SK-N-SH treated with all-trans-retinoic acid at 6 μM for 48 hours (cell line): ENCODE data around the gene DDX31.

Experiments used
- ATAC-seq: fragments of 200-7000 bp; cut with Tn5 transposase; 3 replicates; pipeline ENCODE4 v1.9.1; 2020; ENCODE audit warnings: mild to moderate bottlenecking, moderate library complexity
- ARNTL ChIP-seq: fragments of 450-650 bp; formaldehyde crosslinking; IDR thresholded peaks from 2 replicates; pipeline ENCODE4 v1.5.0; 2020; ENCODE audit warnings: low read depth, mild to moderate bottlenecking, moderate library complexity, borderline replicate concordance
- BACH2 ChIP-seq: fragments of 250-450 bp; sonication (Bioruptor Pico); IDR thresholded peaks from 2 replicates; pipeline ENCODE4 v1.9.0; 2021; ENCODE audit warnings: mild to moderate bottlenecking, borderline replicate concordance
- CREB5 ChIP-seq: fragments of 250-450 bp; sonication (Bioruptor Pico); IDR thresholded peaks from 2 replicates; pipeline ENCODE4 v1.5.1; 2020; ENCODE audit warnings: low read depth, mild to moderate bottlenecking, moderate library complexity
- CSDC2 ChIP-seq: fragments of 250-450 bp; sonication (Bioruptor Pico); IDR thresholded peaks from 2 replicates; pipeline ENCODE4 v1.5.0; 2020; ENCODE audit warnings: mild to moderate bottlenecking, moderate library complexity
- CSRNP3 ChIP-seq: fragments of 250-450 bp; sonication (Bioruptor Pico); IDR thresholded peaks from 2 replicates; pipeline ENCODE4 v1.5.1; 2021; ENCODE audit warnings: mild to moderate bottlenecking, moderate library complexity
- ESRRG ChIP-seq: fragments of 250-450 bp; sonication (Bioruptor Pico); IDR thresholded peaks from 2 replicates; pipeline ENCODE4 v1.6.1; 2021; ENCODE audit warnings: mild to moderate bottlenecking
- GLIS3 ChIP-seq: fragments of 250-450 bp; sonication (Bioruptor Pico); IDR thresholded peaks from 2 replicates; pipeline ENCODE4 v1.5.0; 2020; ENCODE audit warnings: mild to moderate bottlenecking, moderate library complexity
- OSR1 ChIP-seq: fragments of 250-450 bp; sonication (Bioruptor Pico); IDR thresholded peaks from 2 replicates; pipeline ENCODE4 v1.8.0; 2022; ENCODE audit warnings: moderate library complexity, mild to moderate bottlenecking, inconsistent platforms
- PATZ1 ChIP-seq: fragments of 250-450 bp; sonication (Bioruptor Pico); IDR thresholded peaks from 2 replicates; pipeline ENCODE4 v1.8.0; 2020; ENCODE audit warnings: mild to moderate bottlenecking, moderate library complexity, borderline replicate concordance
- RARB ChIP-seq: fragments of 250-450 bp; sonication (Bioruptor Pico); IDR thresholded peaks from 2 replicates; pipeline ENCODE4 v1.8.0; 2021; ENCODE audit warnings: mild to moderate bottlenecking, moderate library complexity
- SNAI2 ChIP-seq: fragments of 250-450 bp; sonication (Bioruptor Pico); IDR thresholded peaks from 2 replicates; pipeline ENCODE4 v1.5.0; 2020; ENCODE audit warnings: mild to moderate bottlenecking, moderate library complexity
- TCF4 ChIP-seq: fragments of 250-450 bp; sonication (Bioruptor Pico); IDR thresholded peaks from 2 replicates; pipeline ENCODE4 v1.8.0; 2021; ENCODE audit warnings: mild to moderate bottlenecking, moderate library complexity, borderline replicate concordance
- TOX ChIP-seq: fragments of 250-450 bp; sonication (Bioruptor Pico); IDR thresholded peaks from 2 replicates; pipeline ENCODE4 v1.8.0; 2021; ENCODE audit warnings: mild to moderate bottlenecking, moderate library complexity, borderline replicate concordance
- ZC3H10 ChIP-seq: fragments of 250-450 bp; sonication (Bioruptor Pico); IDR thresholded peaks from 2 replicates; pipeline ENCODE4 v1.5.1; 2021; ENCODE audit warnings: mild to moderate bottlenecking, moderate library complexity
- ZFP3 ChIP-seq: fragments of 250-450 bp; sonication (Bioruptor Pico); IDR thresholded peaks from 2 replicates; pipeline ENCODE4 v1.5.0; 2020; ENCODE audit warnings: mild to moderate bottlenecking, moderate library complexity
- ZFP30 ChIP-seq: fragments of 450-650 bp; formaldehyde crosslinking; IDR thresholded peaks from 2 replicates; pipeline ENCODE4 v1.5.0; 2022; ENCODE audit warnings: mild to moderate bottlenecking, moderate library complexity
- ZNF565 ChIP-seq: fragments of 450-650 bp; formaldehyde crosslinking; conservative IDR thresholded peaks from 2 replicates; pipeline ENCODE4 v1.5.0; 2020; ENCODE audit warnings: low read depth, mild to moderate bottlenecking, moderate library complexity
- ZNF70 ChIP-seq: fragments of 450-650 bp; formaldehyde crosslinking; IDR thresholded peaks from 2 replicates; pipeline ENCODE4 v1.5.0; 2020; ENCODE audit warnings: mild to moderate bottlenecking, moderate library complexity
- ZNF8 ChIP-seq: fragments of 450-650 bp; formaldehyde crosslinking; IDR thresholded peaks from 2 replicates; pipeline ENCODE4 v1.5.0; 2020; ENCODE audit warnings: mild to moderate bottlenecking, moderate library complexity
- TF ChIP-seq, protein P1 (sequence below): fragments of 250-450 bp; sonication (Bioruptor Pico); IDR thresholded peaks from 2 replicates; pipeline ENCODE4 v1.5.0; 2020; ENCODE audit warnings: mild to moderate bottlenecking, moderate library complexity

Gene DDX31

GRCh38 chr9:132670457-132671391 is 941 bp upstream of the DDX31 start, which contains the start of gene GTF3C4:
TSS of gene GTF3C4 (plus strand) at chr9:132670464. CDS start at chr9:132670599, 135 bp downstream.
- peak; percentile 64 for ATAC-seq
- TF ChIP-seq CSDC2 (CRISPR knock-in tag), result no peak

DNA sequence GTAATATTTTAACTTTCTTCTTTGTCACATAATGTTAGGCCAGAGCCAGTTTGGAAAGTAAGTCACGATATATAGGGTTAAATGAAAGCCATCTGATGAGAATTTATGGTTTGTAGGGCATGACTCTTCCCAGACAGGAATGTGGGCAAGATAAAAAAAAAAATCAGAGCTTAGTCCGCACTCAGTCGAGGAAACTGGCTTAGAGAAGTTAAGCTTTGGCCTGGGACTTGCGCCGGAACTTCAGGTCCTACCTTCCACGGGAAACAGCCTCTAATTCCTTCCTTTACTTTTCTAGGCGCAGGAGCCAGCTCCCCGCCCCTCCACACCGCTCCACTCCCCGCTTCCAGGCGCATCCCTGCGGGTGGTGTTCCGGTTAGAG is 475 bp downstream of the DDX31 start:
- ATAC-seq, result peak; percentile 68
- no peak for TF ChIP-seq ESRRG
- no peak for TF ChIP-seq CSDC2 (CRISPR knock-in tag)
- TF ChIP-seq PATZ1 (CRISPR knock-in tag), result no peak
- TF ChIP-seq ZFP3 (CRISPR knock-in tag), result no peak
- TF ChIP-seq ARNTL (CRISPR knock-in tag), result no peak
- TF ChIP-seq OSR1, result no peak
- TF ChIP-seq GLIS3 (CRISPR knock-in tag), result no peak
- TF ChIP-seq ZFP30 (CRISPR knock-in tag), result no peak
- TF ChIP-seq TOX (CRISPR knock-in tag), result no peak
- TF ChIP-seq SNAI2 (CRISPR knock-in tag), result no peak
- TF ChIP-seq ZC3H10, result no peak
- TF ChIP-seq TCF4 (CRISPR knock-in tag), result no peak
- TF ChIP-seq CSRNP3 (CRISPR knock-in tag), result no peak
- TF ChIP-seq RARB, result no peak
- no peak for TF ChIP-seq BACH2 (CRISPR knock-in tag)
- no peak for TF ChIP-seq CREB5
- no peak for TF ChIP-seq ZNF8 (CRISPR knock-in tag)
- no peak for TF ChIP-seq ZNF70 (CRISPR knock-in tag)

DNA sequence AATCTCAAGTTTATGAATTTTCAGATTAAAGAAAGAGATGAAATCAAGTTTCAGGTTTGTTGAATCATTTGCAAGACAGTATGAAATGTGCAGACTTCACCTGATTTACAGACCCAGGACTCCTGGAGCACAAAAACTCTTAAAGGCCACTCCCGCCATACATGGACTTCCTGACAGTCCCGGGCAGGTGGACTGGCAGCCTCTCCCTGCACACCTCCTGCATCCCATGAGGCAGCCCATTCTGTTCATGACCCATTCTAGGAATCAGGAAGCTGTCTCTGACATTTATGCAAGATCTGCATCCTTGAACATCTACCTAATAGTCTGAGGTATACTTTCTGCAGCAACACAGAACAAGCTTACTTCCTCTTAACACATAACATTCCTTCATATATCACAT is 5.9 kb downstream of the DDX31 start:
- TF ChIP-seq, protein P1, sequence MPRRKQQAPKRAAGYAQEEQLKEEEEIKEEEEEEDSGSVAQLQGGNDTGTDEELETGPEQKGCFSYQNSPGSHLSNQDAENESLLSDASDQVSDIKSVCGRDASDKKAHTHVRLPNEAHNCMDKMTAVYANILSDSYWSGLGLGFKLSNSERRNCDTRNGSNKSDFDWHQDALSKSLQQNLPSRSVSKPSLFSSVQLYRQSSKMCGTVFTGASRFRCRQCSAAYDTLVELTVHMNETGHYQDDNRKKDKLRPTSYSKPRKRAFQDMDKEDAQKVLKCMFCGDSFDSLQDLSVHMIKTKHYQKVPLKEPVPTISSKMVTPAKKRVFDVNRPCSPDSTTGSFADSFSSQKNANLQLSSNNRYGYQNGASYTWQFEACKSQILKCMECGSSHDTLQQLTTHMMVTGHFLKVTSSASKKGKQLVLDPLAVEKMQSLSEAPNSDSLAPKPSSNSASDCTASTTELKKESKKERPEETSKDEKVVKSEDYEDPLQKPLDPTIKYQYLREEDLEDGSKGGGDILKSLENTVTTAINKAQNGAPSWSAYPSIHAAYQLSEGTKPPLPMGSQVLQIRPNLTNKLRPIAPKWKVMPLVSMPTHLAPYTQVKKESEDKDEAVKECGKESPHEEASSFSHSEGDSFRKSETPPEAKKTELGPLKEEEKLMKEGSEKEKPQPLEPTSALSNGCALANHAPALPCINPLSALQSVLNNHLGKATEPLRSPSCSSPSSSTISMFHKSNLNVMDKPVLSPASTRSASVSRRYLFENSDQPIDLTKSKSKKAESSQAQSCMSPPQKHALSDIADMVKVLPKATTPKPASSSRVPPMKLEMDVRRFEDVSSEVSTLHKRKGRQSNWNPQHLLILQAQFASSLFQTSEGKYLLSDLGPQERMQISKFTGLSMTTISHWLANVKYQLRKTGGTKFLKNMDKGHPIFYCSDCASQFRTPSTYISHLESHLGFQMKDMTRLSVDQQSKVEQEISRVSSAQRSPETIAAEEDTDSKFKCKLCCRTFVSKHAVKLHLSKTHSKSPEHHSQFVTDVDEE (CRISPR knock-in tag), result no peak
- ATAC-seq, result no peak

DNA sequence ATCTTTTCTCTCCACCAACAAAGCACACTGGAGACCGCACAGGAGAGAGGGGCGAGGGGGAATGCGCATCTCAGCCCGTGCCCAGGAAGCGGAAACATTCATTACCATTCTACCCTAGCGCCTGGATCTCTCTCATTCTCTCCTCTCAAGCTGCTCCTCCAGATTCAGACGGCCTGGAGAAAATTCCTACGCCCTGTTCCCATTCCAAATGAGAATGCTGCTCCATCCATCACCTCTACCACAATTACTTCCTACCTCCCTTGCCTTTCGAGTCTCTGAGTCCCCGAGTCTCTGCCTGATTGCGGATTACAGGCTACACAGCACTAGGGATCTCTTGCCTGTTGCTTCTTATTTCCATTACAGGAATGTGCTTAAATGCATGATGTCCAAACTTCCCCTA is 6.7 kb downstream of the DDX31 start:
- no peak for ATAC-seq
- no peak for TF ChIP-seq ZNF565 (CRISPR knock-in tag)
- TF ChIP-seq, all 23 proteins: peak for 0
